Mucosa of descending colon (tissue), 3 donors: ENCODE results near the gene ARHGEF28. TPM values are rescaled to one million over a fixed set of nuclear protein-coding genes. Genes with fewer than 3 reads are reported as not detected.

ENCODE experiments used
- ATAC-seq: fragments of 200-7000 bp; cut with Tn5 transposase; one replicate; pipeline ENCODE4 v1.9.1; 2020; ENCODE audit warnings: mild to moderate bottlenecking, moderate library complexity
- DNase-seq, 3 donors: peaks; one replicate each; pipeline ENCODE4 v3.0.0-alpha.2; 2020
- H3K36me3 ChIP-seq: fragments of 200-600 bp; one replicate; pipeline ENCODE4 v1.8.0; 2021; ENCODE audit warnings: low read depth, mild to moderate bottlenecking
- H3K4me1 ChIP-seq: fragments of 200-600 bp; one replicate; pipeline ENCODE4 v1.8.0; 2021; ENCODE audit warnings: low read depth, mild to moderate bottlenecking
- H3K4me3 ChIP-seq: fragments of 200-600 bp; one replicate; pipeline ENCODE4 v1.8.0; 2021; ENCODE audit warnings: mild to moderate bottlenecking
- H3K9me3 ChIP-seq: fragments of 200-600 bp; one replicate; pipeline ENCODE4 v1.8.0; 2021; ENCODE audit warnings: mild to moderate bottlenecking
- intact Hi-C, 2 donors: fragments of 100-400 bp; cut with DNase I in 1 of 2; cut with micrococcal nuclease in 1 of 2; formaldehyde crosslinking; loops; one replicate each; pipeline versions ENCODE4 v1.11.0 to v1.11.1; 2022; cut with DNase I, micrococcal nuclease
- total RNA-seq, 3 donors: library from RNA; stranded (reverse); fragmentation: NEBNext Ultra II Directional in 2 of 3; extraction: Animal tissue kit (Norgen Biotek cat#: 25700) in 2 of 3; gene quantifications; one replicate each; pipeline versions ENCODE4 v1.2.1 to v1.2.4, GENCODE V29; 2021 to 2023
- TF ChIP-seq, protein P1 (sequence below): fragments of 200-600 bp; IDR thresholded peaks from one replicate; pipeline ENCODE4 v1.8.0; 2022; ENCODE audit warnings: antibody characterized with exemption, mild to moderate bottlenecking
- donor health status: DM: no; HTN: no; CAD: no; lungs with moderate emphysema.
- donor health status: DM: no; HTN: no; CAD: no.
- donor health status: DM: no; HTN: yes; CAD: no.

Gene ARHGEF28
- total RNA-seq, 3 donors from 2014 or later: 5.4 to 21.7 (median 11.6) TPM

DNA sequence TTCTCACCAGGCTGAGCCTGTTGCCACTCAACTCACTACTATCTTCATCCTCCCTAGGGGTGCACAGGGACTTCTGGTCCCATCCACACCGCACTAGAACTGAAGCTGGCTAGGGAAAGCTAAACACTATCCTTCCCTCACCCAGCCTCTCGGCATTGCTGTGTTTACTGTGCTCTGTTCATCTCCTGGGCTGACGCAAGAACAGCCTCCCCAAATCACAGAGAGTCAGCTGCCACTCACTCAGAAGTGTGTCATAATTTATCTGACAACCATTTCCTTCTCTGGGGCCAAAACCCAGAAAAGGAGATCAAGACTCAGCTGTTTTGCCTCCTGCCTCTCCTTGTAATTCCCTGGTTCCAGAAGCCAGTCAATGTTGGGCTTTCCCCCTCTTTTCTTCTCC is 92.8 kb downstream of the ARHGEF28 start:
- no peak overlapping the region for H3K4me3 ChIP-seq
- no peaks in the 10 kb centered on the region for H3K9me3 ChIP-seq
- intact Hi-C loops: no loop called here
- TF ChIP-seq, protein P1, sequence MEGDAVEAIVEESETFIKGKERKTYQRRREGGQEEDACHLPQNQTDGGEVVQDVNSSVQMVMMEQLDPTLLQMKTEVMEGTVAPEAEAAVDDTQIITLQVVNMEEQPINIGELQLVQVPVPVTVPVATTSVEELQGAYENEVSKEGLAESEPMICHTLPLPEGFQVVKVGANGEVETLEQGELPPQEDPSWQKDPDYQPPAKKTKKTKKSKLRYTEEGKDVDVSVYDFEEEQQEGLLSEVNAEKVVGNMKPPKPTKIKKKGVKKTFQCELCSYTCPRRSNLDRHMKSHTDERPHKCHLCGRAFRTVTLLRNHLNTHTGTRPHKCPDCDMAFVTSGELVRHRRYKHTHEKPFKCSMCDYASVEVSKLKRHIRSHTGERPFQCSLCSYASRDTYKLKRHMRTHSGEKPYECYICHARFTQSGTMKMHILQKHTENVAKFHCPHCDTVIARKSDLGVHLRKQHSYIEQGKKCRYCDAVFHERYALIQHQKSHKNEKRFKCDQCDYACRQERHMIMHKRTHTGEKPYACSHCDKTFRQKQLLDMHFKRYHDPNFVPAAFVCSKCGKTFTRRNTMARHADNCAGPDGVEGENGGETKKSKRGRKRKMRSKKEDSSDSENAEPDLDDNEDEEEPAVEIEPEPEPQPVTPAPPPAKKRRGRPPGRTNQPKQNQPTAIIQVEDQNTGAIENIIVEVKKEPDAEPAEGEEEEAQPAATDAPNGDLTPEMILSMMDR: no peak
- DNase-seq (no peak), ATAC-seq (no peak)
- no peaks in the 10 kb centered on the region for H3K4me1 ChIP-seq
- H3K36me3 ChIP-seq: no peaks in the 10 kb centered on the region

DNA sequence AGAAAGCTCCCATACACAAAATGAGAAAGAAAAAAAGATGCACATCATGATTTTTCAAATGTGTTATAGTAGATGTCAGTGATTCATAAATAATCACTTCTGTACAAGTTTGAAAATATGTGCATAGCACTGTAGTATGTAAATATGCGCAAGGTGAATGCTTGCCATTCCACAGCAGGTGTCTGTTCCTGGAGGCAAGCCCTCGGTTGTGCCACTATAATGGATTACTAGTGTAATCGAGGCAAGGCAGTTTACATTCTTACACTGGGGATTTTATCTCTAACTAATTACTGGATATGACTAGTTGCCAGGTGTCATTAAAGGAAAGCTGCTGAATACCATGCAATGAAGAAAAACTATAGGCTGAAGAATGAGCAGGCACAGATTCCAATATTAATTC is 93.6 kb downstream of the ARHGEF28 start:
- Histone ChIP-seq H3K36me3 (no peaks in the 10 kb centered on the region), H3K4me3 (no peak overlapping the region), H3K9me3 (no peaks in the 10 kb centered on the region), H3K4me1 (no peaks in the 10 kb centered on the region)
- no peak for DNase-seq
- intact Hi-C loops: no loop called here
- TF ChIP-seq, protein P1: no peak
- ATAC-seq: no peak

DNA sequence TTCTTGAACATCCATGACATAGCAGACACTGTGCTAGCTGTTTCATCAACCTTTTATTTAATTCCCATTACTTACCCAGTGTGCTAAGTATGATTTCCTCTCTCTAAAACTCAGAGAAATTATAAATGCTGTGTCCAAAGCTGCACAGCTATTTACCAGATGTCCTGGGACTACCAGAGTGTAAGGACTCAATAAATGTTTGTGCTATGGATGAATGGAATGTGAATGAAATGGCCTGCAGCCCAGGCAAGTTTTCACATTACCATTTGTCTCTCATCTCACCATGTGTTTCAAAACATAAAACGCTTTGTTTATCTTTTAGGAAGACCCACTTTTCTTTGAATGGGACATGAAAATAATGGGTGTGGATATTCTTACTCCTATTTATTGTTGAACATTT is 96.2 kb downstream of the ARHGEF28 start:
- intact Hi-C loops: no loop called here
- ATAC-seq: no peak
- TF ChIP-seq, protein P1: no peak
- no peaks in the 10 kb centered on the region for H3K4me1 ChIP-seq
- DNase-seq: no peak
- H3K9me3 ChIP-seq: no peaks in the 10 kb centered on the region
- H3K36me3 ChIP-seq: no peaks in the 10 kb centered on the region
- H3K4me3 ChIP-seq: no peak overlapping the region

DNA sequence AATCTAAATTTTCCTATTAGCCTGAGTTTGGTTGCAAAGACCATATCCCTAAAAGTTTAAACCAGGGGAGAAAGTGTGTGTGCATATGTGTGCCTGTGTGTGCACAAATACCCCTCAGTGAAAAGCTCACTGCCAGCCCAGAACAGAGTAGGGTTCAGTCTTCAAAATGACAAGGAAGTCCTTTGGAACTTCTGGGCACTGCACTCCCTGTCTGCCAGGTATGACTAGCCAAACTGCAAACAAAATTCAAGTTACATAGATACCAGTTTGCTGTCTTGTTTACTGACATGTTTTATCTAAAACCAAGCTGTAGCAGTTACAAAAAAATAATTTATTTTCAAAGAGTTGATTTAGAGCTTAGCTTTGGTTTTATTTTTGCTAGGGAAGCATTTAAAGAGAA is 100.1 kb downstream of the ARHGEF28 start:
- H3K4me3 ChIP-seq: no peak overlapping the region
- H3K4me1 ChIP-seq: no peaks in the 10 kb centered on the region
- no peaks in the 10 kb centered on the region for H3K36me3 ChIP-seq
- no peaks in the 10 kb centered on the region for H3K9me3 ChIP-seq
- no peak for DNase-seq
- TF ChIP-seq, protein P1: no peak
- intact Hi-C loops: no loop called here
- ATAC-seq: no peak

DNA sequence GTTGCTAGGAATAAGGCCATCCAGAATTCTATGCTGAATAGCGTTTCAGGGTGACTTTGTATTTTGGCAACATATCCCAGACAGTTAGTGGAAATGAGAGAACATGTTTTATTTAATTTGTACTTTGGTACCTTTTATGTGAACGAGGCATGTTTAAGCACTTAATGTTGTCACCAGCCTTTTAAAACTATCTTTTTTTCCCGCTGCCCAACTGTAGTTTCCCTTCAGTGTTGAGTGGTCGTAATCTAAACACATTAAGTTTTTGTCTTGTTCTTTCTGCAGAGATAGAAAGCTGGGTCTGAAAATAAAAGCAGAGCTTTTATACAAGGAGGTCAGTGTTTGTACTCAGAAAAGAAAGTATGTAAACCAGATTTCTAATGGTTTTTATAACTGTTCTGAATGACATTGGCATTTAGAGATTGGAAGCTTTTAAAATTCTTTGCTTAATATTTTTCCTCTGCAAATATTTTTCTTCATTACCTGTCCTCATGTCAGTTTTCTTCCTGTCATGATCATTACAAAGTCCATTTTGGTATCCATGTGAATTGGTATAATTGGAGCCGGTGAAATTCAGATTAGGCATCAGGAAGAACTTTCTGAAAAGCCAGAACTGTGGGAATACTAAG is 100.7 kb downstream of the ARHGEF28 start:
- H3K9me3 ChIP-seq: no peaks in the 10 kb centered on the region
- TF ChIP-seq, protein P1: no peak
- ATAC-seq (no peak), DNase-seq (no peak)
- intact Hi-C loops: no loop called here
- H3K4me1 ChIP-seq: no peaks in the 10 kb centered on the region
- H3K4me3 ChIP-seq: no peak overlapping the region
- H3K36me3 ChIP-seq: no peaks in the 10 kb centered on the region

DNA sequence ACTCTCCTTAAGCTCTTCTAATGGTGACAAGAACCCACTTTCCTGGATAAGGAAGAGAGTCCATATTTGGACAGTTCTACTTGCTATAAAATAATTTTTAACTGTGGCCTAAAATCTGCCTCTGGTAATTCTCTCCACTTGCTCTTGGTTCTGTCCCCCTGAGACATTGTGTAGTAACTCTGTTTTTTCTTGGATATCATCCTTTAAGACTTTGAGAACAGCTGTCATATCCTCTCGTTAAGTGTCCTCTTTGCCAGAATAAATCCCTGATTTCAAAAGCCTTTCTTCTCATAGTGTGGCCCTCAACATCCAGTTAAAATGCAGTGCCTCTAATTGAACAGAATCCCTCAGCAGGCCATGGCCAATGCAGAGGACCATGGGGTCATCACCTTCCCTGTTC is 101.5 kb downstream of the ARHGEF28 start:
- Histone ChIP-seq H3K4me1 (no peaks in the 10 kb centered on the region), H3K9me3 (no peaks in the 10 kb centered on the region), H3K36me3 (no peaks in the 10 kb centered on the region), H3K4me3 (no peak overlapping the region)
- no peak for ATAC-seq
- DNase-seq: no peak
- intact Hi-C loops: no loop called here
- TF ChIP-seq, protein P1: no peak
